ENCODE results near the gene RHOH. TPM values are rescaled to one million over a fixed set of nuclear protein-coding genes. Genes with fewer than 3 reads are reported as not detected.

The RHOH gene
- total RNA-seq, 1 experiment from 2014 or later = 74.2 TPM

DNA sequence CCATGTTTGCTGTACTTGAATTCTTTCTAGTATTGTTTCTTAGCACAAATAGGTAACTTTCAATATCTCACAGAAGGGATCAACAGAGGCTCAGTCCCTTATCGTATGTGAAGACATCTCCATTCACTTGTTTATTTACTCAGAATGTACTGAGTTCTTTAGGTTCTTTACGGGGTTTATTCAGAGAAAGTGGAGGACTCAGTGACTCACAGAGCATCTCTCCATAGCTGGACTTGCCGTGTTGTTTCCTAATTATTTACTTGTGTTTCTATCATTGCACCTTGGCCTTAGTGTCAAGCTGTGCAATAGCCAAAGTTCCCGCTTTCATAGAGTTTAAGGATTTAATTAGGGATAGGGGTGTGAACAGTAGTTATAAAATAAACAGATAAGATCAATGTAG lies 57.1 kb downstream of the RHOH start:
- ChIA-PET CTCF (no interaction called here), POLR2A (ENCODE audit: low non-redundant PET) (no interaction called here)
- DNase-seq (ENCODE audit: low spot score) = no peak
- Histone ChIP-seq H3K27me3 (replicated peaks; ENCODE audit: insufficient read depth, low read depth, low read length, poor library complexity) (no peaks in the 10 kb centered on the region), H3K27ac (ENCODE audit: low read depth, low read length, poor library complexity, severe bottlenecking) (no peak overlapping the region), H3K9me3 (ENCODE audit: low read depth, low read length, poor library complexity, severe bottlenecking) (no peaks in the 10 kb centered on the region), H3K4me1 (ENCODE audit: insufficient read depth, low read length, poor library complexity, severe bottlenecking) (peaks cover 20% of the 10 kb centered on the region), H3K4me3 (ENCODE audit: low read depth, low read length, poor library complexity, severe bottlenecking) (no peak overlapping the region), H3K36me3 (ENCODE audit: insufficient read depth, low read length, poor library complexity, severe bottlenecking) (no peaks in the 10 kb centered on the region)
- TF ChIP-seq, protein P1, sequence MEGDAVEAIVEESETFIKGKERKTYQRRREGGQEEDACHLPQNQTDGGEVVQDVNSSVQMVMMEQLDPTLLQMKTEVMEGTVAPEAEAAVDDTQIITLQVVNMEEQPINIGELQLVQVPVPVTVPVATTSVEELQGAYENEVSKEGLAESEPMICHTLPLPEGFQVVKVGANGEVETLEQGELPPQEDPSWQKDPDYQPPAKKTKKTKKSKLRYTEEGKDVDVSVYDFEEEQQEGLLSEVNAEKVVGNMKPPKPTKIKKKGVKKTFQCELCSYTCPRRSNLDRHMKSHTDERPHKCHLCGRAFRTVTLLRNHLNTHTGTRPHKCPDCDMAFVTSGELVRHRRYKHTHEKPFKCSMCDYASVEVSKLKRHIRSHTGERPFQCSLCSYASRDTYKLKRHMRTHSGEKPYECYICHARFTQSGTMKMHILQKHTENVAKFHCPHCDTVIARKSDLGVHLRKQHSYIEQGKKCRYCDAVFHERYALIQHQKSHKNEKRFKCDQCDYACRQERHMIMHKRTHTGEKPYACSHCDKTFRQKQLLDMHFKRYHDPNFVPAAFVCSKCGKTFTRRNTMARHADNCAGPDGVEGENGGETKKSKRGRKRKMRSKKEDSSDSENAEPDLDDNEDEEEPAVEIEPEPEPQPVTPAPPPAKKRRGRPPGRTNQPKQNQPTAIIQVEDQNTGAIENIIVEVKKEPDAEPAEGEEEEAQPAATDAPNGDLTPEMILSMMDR (conservative IDR thresholded peaks at IDR 0.05; ENCODE audit: low read depth, low read length) = no peak
- TF ChIP-seq EZH2 (IDR thresholded peaks at IDR 0.05; ENCODE audit: borderline replicate concordance, low read depth, low read length, poor library complexity, severe bottlenecking) = no peak
- no TSS peak for BruUV-seq (replicated peaks)
- intact Hi-C loops (cut with micrococcal nuclease; ENCODE audit: unreplicated experiment) = no loop called here

GRCh38 chr4:40254608-40255392 lies 58.0 kb downstream of the RHOH start:
- Histone ChIP-seq H3K9me3 (ENCODE audit: low read depth, low read length, poor library complexity, severe bottlenecking) (no peaks in the 10 kb centered on the region), H3K27ac (ENCODE audit: low read depth, low read length, poor library complexity, severe bottlenecking) (peak overlapping the region; percentile 46), H3K36me3 (ENCODE audit: insufficient read depth, low read length, poor library complexity, severe bottlenecking) (no peaks in the 10 kb centered on the region), H3K4me1 (ENCODE audit: insufficient read depth, low read length, poor library complexity, severe bottlenecking) (peaks cover 20% of the 10 kb centered on the region), H3K4me3 (ENCODE audit: low read depth, low read length, poor library complexity, severe bottlenecking) (no peak overlapping the region), H3K27me3 (replicated peaks; ENCODE audit: insufficient read depth, low read depth, low read length, poor library complexity) (no peaks in the 10 kb centered on the region)
- TF ChIP-seq, protein P1 (conservative IDR thresholded peaks at IDR 0.05; ENCODE audit: low read depth, low read length) = no peak
- TF ChIP-seq EZH2 (IDR thresholded peaks at IDR 0.05; ENCODE audit: borderline replicate concordance, low read depth, low read length, poor library complexity, severe bottlenecking) = no peak
- peak; percentile 69 for DNase-seq (ENCODE audit: low spot score)
- intact Hi-C loops (cut with micrococcal nuclease; ENCODE audit: unreplicated experiment) = no loop called here
- POLR2A ChIA-PET (ENCODE audit: low non-redundant PET) = no interaction called here
- CTCF ChIA-PET = no interaction called here
- no TSS peak for BruUV-seq (replicated peaks)

DNA sequence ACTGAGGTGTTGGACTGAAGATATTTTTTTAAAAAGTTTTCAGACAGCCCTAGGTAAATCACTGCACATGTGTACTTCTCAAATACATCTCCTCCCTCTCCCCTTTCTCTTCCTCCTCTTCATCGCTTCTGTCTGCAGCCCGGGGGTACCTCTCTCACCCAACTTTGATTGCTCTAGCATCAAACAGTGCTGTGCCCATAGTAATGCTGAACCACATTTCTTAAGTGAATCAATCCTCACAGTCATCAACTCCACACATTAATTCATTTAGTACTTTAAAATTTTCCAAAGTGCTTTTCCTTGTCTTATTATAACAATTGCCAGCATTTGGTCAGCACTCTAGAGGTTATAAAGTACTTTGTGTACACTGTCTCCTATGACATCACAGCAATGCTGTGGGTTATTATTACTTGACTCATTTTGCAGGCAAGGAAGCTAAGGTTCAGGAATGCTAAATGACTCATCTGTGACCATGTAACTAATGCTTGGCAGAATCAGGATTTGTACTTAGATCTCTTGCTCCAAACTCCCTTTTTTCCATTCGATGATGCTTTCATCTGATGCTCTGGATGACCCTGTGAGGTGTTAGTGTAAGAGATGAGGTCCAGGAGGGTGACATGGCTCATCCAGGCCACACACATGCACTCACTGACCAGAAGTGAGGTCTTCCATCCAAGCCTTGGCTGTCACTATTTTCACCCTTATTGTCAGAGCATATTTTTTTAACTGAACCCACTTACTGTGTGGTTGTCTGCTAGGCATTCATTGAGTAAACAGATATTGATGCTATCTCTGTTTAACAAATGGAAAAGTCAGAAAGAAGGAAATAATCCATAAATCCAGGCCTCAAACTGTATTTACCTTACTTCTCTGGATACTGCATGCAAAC lies 58.8 kb downstream of the RHOH start:
- ChIA-PET POLR2A (ENCODE audit: low non-redundant PET) (no interaction called here), CTCF (interaction anchor here (0.6 kb wide), 1 partner anchor 143 kb away, joined by 3 read pairs; no protein-coding TSS in a partner anchor)
- Histone ChIP-seq H3K27me3 (replicated peaks; ENCODE audit: insufficient read depth, low read depth, low read length, poor library complexity) (no peaks in the 10 kb centered on the region), H3K4me1 (ENCODE audit: insufficient read depth, low read length, poor library complexity, severe bottlenecking) (peaks cover 20% of the 10 kb centered on the region), H3K4me3 (ENCODE audit: low read depth, low read length, poor library complexity, severe bottlenecking) (no peak overlapping the region), H3K9me3 (ENCODE audit: low read depth, low read length, poor library complexity, severe bottlenecking) (no peaks in the 10 kb centered on the region), H3K36me3 (ENCODE audit: insufficient read depth, low read length, poor library complexity, severe bottlenecking) (no peaks in the 10 kb centered on the region), H3K27ac (ENCODE audit: low read depth, low read length, poor library complexity, severe bottlenecking) (no peak overlapping the region)
- peak; percentile 72 for DNase-seq (ENCODE audit: low spot score)
- intact Hi-C loops (cut with micrococcal nuclease; ENCODE audit: unreplicated experiment) = no loop called here
- TF ChIP-seq, protein P1 (conservative IDR thresholded peaks at IDR 0.05; ENCODE audit: low read depth, low read length) = no peak
- no peak for TF ChIP-seq EZH2 (IDR thresholded peaks at IDR 0.05; ENCODE audit: borderline replicate concordance, low read depth, low read length, poor library complexity, severe bottlenecking)
- BruUV-seq (replicated peaks) = no TSS peak

Data from A673 (cell line).